ENCODE data around the gene CLNK.
"Not testable (repeated sequence)": the region's sequence is repeated elsewhere in the genome, so short reads cannot be mapped to it uniquely, and the experiment has no call there.

The CLNK gene

GRCh38 chr4:10579648-10580047, 104.9 kb downstream of the CLNK start:
- DNase-seq = no peak

DNA sequence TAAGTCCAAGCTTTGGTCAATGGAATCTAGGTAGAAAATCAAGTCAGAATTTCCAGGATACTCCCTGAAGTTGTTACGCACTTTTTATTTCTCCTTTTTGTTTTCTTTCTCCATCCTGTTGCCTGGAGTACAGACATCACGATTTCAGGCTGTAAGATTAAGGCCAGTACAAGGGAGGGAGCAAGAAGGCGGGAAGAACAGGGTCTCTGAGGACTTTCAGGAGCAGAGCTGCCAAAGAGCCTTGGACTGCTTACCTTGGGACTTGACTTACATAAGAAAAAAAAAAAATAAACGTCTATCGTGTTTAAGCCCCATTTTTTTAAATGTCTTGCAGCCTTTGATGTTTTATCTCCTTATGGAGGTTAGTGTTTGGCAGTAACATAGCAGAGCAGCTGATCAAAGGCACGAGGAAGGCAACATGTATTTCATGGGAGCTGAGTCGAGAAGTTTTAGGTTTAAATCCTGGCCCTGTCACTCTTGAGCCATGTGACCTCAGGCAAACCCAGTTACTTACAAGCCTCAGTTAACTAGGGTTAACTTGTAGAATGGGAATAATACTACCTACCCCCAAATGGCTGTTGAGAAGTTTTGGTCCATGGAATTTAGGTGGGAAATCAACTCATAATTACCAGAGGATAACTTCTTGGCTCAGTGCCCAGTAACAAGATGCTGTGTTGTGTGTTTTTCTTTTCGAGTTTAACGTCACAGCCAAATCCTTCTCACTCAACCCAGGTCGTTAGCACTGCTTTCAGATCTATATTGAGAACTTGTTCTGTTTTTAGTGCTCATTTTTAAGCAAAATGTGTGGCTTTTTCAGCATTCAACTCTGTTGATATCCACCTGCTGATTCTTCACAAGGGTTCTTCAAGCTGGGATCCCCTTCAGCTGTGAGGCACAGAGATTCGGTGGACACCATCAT, 106.8 kb downstream of the CLNK start:
- DNase-seq = no peak

- DNase-seq = no peak
These were observed 107.5 kb downstream of the CLNK start for GRCh38 chr4:10577018-10577417.

DNA sequence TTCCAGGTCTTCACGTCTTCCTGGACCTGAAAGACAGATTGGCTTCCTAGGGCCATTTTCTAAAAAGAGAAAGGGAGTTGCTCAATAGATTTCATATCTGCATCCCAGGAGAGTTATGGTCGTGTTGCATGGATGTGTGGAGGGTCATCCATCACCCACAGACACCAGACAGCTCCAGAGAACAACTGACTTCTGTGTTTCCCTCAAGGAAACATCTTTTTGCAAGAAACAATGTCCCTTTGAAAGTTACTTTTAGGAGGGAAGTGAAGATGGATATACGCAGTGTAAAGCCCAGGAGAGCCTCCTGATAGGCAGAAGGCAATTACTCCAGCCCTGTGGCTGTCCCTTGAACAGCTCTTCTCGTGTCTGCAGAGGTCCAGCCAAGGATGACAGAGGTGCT, 108.3 kb downstream of the CLNK start:
- no peak for DNase-seq

DNA sequence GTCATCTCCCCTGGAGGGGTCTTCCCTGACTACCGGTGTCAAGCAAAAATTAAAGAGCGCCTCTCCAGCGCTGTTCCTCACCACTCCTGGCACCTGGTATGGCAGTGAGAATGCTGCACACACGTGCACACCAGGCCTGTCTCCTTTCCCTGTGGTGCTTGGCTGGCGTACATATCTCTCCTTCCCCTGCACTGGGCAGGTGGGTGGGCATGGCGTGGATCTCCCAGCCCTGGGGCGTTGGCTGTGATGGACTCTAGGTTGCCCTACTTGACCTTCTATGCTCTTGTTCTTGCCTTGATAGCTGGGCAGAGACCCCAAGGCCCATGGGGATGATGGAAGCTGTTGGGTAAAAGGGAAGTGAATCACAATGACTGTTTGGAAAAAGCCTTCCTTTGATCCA, 109.2 kb downstream of the CLNK start:
- DNase-seq = no peak

DNA sequence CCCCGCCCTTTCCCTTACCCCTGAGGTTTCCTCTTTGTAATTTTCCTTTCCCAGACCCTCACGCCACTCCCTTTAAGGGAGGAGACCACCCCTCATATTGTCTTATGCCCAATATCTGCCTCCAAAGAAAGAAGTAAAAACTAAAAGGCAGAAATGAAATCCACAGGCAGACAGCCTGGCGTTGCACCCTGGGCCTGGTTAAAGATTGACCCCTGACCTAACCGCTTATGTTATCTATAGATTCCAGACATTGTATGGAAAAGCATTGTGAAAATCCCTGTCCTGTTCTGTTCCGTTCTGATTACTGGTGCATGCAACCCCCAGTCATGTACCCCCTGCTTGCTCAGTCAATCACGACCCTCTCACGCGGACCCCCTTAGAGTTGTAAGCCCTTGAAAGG, 110.0 kb downstream of the CLNK start:
- DNase-seq = not testable (repeated sequence)

DNA sequence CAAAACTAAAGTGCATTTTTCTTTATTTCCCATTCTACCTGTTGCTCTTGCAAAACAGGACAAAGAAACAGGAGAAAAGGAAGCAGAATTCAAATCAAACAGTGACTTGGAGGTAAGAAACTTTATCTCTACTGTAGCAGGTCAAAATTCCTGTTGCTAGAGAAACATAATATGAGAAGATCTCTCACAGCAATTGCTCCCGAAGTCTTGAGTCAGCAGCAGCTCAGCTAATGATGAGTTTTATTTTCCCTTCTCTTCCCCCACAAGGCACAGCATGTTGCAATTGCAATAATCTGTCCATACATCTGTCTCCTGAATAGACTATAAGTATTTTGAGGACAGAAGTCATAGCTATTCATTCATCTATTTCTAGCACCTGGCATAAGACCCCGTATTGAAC, 112.7 kb downstream of the CLNK start:
- DNase-seq = no peak

DNA sequence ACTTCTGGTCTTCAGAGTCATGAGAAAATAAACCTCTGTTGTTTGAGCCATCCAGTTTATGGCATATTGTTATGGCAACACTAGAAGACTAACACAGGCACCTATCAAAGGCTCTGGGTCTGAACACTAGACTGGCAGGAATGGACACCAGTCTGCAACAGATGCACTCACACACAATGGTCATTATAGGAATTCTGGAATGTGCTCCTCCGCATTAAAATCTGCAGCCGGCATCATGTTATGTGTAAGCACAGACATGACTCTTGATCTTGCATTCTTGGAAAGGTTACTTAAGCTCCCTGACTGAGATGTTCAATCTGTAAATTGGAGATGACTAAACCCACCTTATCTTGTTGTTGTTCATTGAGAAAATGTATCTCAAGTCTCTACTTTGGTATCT, 115.1 kb downstream of the CLNK start:
- no peak for DNase-seq

- no peak for DNase-seq
These were observed 116.8 kb downstream of the CLNK start for GRCh38 chr4:10567766-10568165.

- DNase-seq = no peak
These were observed 119.3 kb downstream of the CLNK start for GRCh38 chr4:10565166-10565780.

- peak in 27 of 56 donors; percentile 1 to 77 (median 15) for DNase-seq
These were observed 129.9 kb downstream of the CLNK start for GRCh38 chr4:10554694-10555093.

GRCh38 chr4:10554121-10554520, 130.4 kb downstream of the CLNK start:
- DNase-seq = no peak

GRCh38 chr4:10552591-10553280, 131.8 kb downstream of the CLNK start:
- DNase-seq = no peak

DNA sequence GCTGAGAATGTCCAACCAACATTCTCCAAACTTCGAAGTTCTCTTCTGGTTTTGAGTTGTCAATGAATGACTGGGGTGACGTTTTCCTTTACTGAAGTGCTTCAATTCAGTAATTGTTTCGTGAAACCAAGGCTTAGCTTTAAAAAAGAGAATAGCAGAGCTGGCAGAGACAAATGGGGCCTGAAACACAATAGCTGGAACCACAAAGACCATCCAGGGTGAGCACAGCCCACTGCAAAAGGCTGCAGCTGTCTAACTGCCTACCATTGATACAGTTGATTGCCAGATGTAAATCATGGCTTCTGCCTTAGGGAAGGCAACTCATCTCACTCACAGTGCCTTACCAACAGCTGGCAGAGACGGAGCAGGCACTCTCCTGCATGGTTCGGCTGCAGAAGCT, 148.7 kb downstream of the CLNK start:
- no peak for DNase-seq

DNA sequence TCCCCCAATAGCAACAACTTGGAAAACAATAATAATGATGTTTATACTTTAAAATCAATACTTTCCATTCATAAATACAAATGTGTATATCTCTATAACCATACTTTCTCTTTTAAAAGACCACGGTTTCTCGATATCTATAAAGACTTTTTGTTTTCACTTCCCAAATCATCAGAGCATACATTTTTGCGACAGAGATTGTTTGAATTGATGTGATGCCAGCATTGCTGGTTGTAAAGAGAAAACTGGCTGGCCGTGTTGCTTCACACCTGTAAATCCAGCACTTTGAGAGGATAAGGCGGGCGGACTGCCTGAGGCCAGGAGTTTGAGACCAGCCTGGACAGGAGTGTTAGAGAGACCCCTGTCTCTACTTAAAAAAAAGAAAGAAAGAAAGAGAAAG, 149.7 kb downstream of the CLNK start:
- no peak for DNase-seq

DNA sequence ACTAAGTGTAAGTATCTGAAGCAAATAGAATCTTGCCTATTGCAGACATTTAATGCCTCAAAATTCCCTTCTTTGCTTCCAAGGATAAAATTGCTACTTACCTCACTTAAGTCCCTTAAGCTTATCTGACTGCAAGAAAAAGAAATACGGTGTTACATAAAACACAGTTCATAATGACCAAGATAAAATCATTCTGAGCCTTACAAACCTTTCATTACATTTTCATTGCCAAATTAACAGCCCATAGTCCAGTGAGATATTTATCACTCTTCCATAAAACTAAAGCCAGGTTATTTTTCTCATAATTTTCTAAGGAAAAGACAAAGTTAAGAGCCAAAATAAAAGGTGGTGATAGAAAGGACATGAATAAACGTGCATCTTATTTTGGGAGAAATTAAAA, 152.4 kb downstream of the CLNK start:
- DNase-seq = no peak

- DNase-seq = no peak
These were observed 154.3 kb downstream of the CLNK start for GRCh38 chr4:10530137-10530786.

- no peak for DNase-seq
These were observed 155.1 kb downstream of the CLNK start for GRCh38 chr4:10529291-10530136.

GRCh38 chr4:10527438-10527837, 157.1 kb downstream of the CLNK start:
- no peak for DNase-seq

DNA sequence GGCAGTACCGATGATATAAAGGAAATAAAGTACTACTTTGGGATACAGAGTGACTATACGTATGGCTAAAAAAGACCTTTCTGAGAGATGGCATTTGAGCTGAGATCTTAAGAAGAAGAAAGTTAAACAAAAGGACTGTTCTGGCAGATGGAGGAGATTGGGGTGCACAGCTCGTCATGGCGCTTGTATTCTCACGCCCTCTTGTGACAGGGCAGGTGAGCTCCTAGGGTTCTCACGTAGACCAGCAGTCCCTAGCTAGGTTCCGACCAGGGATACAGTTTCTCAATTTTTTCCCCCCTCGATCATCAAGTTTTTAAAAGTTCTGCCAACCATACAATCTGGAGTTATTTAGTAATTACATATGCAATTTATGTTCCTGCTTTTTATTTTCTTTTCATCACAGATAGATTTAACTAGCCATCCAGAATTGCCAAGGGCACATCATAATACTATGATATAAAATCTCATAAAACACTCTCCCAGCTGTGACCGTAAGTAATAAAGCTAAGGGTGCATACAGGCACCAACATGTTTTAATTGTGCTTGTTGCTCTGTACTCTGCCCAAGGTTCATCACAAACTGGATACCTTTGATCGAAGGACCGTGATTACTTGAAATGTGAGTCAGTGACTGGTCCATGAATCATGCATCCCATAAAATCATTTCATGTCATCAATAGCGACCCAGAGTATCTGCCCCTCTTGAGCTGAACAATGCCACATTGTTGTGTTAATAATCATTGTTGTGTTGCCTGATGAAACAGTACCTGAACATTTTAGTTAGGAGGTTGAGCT, 157.9 kb downstream of the CLNK start:
- DNase-seq = no peak
